GM10847 (cell line): ENCODE data around the gene ERICH6.

Experiments
- POLR2A ChIP-seq: IDR thresholded peaks from 2 replicates; pipeline ENCODE4 v1.6.1; 2011; ENCODE audit not compliant: insufficient read length; ENCODE audit errors: extremely low read depth

ERICH6 gene

GRCh38 chr3:150611666-150612065 lies 92.1 kb downstream of the ERICH6 start:
- no peak for TF ChIP-seq POLR2A

- TF ChIP-seq POLR2A: no peak
Observed at GRCh38 chr3:150610785-150611184, 92.9 kb downstream of the ERICH6 start.

GRCh38 chr3:150609988-150610387 lies 93.7 kb downstream of the ERICH6 start:
- TF ChIP-seq POLR2A: no peak
